KBM-7 (cell line): ENCODE results near the gene STING1.
A peak's percentile ranks its signal among the peaks of the same experiment; 100 is the strongest.
"Not testable (repeated sequence)": the region's sequence is repeated elsewhere in the genome, so short reads cannot be mapped to it uniquely, and the experiment has no call there.

Source experiments
- DNase-seq: peaks from one replicate; pipeline ENCODE4 v3.0.0-alpha.2; 2015
- in situ Hi-C: fragments of 300-500 bp; cut with MboI; formaldehyde crosslinking; loops from 2 replicates; pipeline ENCODE4 v1.14.3; 2020; ENCODE audit warnings: low sequenced_read_pairs, low pct_unique_long_range_greater_than_20kb, mixed read lengths

STING1 gene

DNA sequence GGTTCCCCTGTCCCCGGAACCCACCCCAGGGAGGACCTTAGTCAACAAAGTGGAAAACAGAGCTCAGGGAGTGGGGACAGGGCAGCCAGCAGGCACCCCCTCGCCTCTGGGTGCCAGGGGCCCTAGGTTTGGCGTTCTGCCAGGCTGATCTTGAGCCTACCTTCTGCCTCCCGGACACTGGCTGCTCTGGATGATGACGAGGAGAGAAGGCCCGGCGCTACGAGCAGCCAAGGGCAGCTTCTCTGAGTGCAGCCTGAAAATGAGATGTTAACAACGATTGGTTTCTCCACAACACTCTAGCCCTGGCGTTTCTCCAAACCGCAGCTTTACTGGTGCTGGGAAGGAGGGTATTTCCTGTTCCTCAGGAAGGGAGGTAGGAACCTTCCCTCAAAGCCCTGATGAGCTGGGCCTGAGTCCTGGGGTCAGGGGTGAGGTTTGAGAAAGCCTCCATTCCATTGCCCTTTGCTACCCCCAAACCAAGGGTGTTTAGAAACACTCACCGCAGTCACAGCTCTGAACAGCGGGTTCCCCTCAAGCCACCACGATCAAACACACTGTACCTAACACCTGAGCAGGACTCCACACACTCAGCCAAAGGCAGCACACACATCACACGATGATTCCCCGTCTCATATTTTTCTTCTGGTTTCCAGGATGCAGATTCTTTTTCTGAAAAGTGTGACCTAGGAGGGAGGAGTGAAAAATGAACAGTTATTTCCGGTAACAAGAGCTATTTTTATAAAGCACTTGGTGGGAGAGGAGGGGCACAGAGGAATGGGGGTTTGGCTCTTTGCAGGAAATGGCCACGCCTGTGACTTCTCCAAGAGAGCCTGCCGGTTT is at the start of gene STING1:
Gene STING1, minus strand, starts transcription at position 709 of the 840 bp plus-strand sequence. CDS start 1,054 bp downstream, outside the sequence.
- in situ Hi-C loops = no loop called here
- DNase-seq = peak; percentile 99

DNA sequence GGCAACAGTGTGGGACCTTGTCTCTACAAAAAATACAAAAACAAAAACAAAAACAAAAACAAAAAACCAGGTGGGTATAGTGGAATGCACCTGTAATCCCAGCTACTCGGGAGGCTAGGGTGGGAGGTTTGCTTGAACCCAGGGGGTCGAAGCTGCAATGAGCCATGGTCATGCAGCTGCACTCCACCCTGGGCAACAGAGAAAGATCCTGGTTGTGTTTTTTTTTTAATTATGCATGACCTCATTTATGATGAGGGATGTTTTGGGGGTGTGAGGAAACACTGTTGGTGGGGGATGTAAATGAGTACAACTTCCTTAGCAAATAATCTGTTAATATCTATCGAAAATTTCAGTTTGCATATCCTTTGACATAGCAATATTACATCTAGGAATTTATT is 49.2 kb upstream of the STING1 start:
- in situ Hi-C loops = no loop called here
- DNase-seq = no peak

DNA sequence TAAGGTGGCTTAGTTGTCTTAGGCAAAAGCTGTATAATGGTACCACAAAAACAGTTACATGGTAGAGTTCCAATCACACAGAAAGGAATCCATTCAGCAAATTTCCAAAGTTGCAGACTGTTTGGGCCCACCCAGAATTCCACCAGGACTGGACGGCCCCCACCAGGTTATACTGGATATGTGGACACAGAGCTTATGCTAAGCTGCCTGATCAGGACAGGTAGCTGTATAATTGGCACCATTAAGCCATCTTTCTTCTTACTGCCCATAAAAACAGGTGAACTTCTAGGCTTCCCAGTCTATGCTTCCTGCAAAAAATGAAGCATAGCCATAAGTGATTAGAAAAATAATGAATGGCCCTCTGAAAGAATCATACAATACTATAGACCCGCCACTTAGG is 47.5 kb upstream of the STING1 start:
- in situ Hi-C loops, DNase-seq: not testable (repeated sequence)

DNA sequence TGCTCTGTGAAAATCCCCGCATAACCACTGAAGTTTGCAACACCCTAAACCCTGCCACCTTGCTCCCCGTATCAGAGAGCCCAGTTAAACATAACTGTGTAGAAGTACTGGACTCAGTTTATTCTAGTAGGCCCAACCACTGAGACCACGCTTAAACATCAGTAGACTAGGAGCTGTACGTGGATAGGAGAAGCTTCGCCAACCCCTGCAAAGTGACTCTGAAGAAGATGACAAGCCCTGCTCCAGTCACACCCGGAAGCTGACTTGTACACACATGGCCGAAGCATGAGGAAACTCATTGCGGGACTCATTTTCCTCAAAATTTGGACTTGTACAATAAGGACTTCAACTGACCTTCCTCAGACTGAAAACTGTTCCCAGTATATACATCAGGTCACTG is 46.1 kb upstream of the STING1 start:
- DNase-seq, in situ Hi-C loops: not testable (repeated sequence)

DNA sequence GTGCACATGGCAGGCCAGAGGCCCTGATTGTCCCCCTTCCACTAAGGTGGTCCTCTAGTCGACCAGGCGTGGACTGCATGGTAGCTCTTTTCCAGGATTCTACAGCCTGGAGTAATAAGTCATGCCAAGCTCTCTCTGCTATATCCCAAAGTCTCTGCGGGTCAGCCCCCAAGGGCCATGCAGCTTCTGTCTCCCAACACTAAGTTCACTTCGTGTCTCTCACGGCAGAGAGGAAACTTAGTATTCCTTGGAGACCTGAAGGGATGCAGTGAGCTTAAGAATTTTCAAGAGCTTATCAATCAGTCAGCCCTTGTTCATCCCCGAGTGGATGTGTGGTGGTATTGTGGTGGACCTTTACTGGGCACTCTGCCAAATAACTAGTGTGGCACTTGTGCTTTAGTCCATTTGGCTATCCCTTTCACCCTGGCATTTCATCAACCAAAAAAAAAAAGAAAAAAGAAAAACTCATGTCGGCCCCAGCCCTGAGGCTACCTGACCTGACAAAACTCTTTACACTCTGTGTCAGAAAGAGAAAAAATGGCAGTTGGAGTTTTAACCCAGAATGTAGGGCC is 45.4 kb upstream of the STING1 start:
- DNase-seq, in situ Hi-C loops: not testable (repeated sequence)

DNA sequence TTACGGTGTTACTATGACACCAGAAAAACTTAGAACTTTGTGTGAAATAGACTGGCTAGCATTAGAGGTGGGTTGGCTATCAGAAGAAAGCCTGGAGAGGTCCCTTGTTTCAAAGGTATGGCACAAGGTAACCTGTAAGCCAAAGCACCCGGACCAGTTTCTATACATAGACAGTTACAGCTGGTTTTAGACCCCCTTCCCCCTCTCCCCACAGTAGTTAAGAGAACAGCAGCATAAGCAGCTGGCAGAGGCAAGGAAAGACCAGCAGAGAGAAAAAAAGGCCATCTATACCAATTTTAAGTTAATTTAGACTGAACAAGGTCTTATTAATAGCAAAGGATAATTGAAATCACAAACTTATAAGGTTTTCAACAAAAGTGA is 44.5 kb upstream of the STING1 start:
- in situ Hi-C loops, DNase-seq: not testable (repeated sequence)

DNA sequence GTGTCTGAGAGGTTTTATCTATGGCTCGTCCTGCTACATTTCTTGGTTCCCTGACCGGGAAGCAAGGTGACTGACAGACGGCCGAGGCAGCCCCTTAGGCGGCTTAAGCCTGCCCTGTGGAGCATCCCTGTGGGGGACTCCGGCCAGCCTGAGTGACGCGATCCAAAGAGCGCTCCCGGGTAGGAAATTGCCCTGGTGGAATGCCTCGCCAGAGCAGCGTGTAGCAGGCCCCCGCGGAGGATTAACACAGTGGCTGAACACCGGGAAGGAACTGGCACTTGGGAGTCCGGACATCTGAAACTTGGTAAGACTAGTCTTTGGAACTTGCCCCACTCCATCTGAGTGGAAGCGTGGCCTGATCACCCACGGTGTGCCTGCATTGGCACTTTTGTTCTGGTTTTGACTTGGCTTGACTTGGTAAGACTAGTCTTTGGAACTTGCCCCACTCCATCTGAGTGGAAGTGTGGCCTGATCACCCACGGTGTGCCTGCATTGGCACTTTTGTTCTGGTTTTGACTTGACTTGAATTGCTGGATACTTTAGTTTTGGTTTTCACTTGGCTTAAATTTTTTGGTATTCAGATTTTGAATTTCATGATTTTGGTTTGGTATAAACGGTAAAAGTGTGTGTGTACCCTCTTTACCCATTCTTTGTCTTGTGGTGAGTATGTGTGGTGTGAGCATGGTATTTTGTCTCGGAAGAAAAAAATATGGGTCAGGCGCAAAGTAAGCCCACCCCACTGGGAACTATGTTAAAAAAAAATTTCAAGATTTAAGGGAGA is 43.9 kb upstream of the STING1 start:
- in situ Hi-C loops, DNase-seq: not testable (repeated sequence)

DNA sequence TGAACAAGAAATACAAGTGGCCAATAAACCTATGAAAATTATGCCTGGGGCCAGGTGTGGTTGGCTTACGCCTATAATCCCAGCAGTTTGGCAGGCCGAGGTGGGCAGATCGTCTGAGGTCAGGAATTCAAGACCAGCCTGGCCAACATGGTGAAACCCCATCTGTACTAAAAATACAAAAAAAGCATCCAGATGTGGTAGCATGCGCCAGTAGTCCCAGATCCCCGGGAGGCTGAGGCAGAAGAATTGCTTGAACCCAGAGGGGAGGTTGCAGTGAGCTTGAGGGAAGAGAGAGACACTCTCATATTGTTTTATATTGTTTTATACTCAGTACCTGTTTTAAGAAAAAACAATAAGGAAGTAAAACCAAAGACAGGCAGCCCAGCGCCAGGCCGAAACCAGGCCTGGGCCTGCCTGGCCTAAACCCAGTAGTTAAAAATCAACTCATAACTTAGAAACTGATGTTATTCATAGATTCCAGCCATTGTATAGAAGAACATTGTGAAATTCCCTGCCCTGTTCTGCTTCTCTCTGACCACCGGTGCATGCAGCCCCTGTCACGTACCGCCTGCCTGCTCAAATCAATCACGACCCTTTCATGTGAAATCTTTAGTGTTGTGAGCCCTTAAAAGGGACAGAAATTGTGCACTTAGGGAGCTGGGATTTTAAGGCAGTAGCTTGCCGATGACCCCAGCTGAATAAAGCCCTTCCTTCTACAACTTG is 43.2 kb upstream of the STING1 start:
- DNase-seq, in situ Hi-C loops: not testable (repeated sequence)

DNA sequence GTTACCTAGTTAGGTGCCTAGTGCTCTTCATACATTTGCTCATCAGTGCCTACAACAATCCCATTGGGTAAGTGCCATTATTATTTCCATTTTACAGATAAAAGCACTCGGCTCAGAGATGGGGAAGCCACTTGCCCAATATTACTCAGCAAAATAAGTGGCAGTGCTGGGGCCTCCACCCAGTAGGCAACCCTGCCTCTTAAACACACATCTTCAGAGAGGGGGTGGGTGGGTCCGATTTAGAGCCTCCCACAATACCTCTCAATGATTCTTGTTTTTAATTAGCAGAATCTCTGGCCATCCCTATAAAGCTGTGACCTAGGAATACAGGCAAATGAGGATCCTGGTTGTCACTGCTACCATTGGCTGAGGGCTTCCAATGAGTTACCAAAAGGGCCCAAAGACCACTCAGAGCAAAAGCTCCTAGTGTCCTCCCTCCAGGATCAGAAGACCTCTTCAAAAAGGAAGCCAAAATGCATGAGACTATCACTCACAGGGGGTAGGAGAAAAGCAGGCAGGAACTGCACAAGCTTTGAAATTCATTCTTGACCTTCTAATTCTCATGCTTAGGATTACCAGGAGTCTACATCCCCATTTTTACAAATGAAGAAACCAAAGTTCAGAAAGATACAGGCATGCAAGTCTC is 42.5 kb upstream of the STING1 start:
- in situ Hi-C loops = no loop called here
- no peak for DNase-seq

DNA sequence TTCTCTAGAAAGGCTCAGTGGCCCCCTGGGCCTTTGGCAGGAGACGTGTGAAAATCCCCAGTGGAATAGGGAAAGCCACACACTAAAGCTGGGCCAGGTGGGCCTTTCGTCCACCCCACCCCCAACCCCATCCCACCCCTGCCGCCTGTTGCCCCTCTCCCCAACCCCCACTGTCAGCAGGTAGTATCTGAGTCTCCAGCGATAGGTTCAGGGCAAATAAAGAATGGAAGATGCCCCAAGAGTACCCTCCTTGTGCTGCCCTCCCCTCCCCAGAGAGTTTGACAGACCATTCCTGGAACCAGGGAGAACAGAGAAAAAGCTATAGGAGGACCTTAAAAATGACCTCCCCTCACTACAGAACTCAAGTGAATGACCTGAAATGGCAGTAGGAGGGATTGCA is 41.9 kb upstream of the STING1 start:
- in situ Hi-C loops = no loop called here

DNA sequence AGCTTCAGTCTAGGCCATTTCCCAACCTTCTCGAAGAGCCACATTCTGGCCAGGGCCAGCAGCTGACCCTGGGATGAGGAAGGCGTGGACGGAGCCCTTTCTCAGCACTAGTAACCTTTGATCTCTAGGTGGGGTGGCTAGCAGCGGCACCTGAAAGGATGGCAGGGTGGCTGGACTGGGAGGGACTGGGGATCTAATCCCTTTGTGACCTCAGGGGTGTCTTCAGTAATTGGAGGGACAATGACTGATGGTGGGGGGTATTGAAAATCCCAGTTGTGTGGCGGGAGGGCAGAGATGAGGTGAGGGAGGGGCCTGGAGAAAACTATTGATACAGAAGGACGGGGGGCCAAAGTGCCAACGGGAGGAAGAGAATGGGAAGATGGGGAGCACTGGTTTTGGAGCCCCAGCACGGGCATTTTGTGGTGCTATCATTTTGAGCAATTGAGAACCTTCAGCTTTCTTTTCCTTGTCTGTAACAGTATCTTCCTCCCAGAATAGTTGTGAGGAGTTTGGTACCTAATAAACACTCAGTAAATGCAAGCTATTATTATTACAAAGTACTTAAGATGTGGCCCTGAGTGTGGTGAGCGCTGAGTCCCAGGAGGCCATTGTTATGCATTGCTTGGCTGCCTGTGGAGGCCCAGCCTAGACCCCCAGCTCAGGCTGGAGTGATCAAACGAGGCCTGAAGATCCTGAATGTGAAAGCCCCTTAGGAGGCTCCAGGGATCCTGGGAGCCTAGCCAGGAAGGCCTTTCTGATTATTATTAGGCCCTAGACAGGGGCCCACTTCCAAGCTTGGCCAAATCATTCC is 41.3 kb upstream of the STING1 start:
- in situ Hi-C loops = no loop called here
- no peak for DNase-seq

More for the DNA sequence above, 41.9 kb upstream of the STING1 start:
- no peak for DNase-seq

DNA sequence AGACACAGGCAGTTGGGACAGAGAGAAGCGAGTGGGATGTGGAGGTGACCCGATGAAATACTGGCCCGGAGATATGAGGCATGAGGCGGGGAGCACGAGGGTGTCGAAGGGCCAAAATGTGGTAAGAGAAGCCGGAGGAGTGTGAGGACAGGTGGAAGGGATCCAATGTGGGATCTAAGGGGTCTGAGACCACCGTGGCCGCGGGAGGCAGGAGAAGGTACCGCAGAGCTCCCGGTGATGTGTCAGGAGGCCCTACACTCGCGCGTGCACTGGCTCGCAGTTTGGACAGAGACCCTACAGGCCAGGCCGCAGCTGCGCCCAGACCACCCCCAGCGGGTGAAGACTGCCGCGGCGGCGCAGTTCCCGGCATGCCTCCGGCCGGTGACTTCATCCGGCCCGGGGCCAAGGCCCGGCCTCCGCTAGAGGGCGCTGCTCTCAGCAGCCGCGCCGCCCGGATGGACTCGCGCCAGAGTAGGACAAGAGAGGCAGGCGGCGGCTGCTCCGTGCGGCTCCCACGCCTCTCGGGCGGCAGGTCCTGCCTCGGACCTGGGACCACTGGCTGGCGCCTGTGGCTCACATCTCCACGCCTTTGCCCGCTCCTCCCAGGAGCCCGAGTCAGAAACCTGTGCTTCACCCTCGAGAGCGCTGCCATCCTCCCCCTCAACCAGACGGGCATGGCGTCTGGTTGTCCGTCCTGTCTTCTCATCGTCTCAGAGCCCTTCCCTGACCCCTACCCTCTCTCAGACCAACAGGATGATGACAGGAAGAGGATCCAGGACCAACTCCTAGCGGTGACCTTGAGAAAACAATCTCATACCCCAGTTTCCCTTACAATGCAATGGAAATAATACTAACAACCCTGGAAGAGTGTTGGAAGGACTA is 35.4 kb upstream of the STING1 start:
- in situ Hi-C loops = no loop called here
- peak; percentile 91 for DNase-seq

DNA sequence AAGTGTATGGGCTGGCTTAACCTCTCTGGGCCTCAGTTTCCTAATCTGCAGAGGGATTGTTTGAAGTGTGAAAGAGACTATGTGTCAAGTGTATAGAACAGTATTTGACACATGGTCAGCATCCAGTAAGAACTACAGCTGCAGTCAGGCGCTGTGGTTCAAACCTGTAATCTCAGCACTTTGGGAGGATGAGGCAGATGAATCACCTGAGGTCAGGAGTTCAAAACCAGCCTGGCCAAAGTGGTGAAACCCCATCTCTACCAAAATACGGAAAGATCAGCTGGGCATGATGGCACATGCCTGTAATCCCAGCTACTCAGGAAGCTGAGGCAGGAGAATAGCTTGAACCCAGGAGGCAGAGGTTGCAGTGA is 31.9 kb upstream of the STING1 start:
- no peak for DNase-seq
- in situ Hi-C loops = no loop called here

DNA sequence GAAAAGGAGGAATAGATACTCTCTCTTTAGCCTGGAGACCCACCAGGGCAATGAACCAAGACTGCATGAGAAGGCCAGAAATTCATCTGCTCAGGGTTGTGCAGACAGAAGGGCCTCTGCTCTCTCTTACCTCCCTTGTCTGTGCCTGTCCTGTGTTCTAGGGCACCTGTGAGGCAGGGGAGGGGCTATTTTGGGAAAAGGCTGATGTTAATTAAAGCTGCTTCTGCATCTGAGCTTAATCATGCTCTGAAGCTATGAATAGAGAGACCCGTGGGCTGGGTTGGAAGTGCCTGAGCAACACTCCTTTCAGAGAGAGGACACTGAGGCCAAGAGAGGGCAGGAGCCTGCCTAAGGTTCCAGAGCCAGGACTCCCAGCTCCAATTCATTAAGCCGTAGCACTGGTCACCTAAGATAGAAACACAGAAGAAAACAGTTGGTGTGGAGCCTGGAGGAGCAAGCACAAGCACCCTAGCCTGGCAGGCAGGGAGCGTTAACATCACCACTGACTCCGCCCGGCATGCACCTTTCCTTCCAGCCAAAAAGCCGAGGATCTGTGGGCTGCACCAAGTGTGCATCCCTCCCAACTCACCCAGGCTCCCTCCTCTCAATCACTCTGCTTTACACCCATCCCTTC is 31.4 kb upstream of the STING1 start:
- in situ Hi-C loops = no loop called here
- DNase-seq = no peak

DNA sequence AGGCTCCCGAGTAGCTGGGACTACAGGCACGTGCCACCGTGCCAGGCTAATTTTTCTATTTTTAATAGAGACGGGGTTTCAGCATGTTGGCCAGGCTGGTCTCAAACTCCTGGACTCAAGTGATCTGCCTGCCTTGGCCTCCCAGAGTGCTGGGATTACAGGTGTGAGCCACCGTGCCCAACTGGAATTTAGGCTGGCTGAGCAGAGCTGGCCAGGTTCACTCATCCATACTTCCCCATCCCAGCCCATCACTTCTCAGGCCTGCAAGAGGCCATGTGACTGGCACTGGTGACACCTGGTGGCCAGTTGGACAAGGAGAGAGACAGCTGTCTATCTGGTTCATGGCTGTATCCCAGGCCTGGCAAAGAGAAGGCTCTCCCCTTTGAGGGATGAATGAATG is 30.9 kb upstream of the STING1 start:
- in situ Hi-C loops = not testable (repeated sequence)
- peak; percentile 84 for DNase-seq

DNA sequence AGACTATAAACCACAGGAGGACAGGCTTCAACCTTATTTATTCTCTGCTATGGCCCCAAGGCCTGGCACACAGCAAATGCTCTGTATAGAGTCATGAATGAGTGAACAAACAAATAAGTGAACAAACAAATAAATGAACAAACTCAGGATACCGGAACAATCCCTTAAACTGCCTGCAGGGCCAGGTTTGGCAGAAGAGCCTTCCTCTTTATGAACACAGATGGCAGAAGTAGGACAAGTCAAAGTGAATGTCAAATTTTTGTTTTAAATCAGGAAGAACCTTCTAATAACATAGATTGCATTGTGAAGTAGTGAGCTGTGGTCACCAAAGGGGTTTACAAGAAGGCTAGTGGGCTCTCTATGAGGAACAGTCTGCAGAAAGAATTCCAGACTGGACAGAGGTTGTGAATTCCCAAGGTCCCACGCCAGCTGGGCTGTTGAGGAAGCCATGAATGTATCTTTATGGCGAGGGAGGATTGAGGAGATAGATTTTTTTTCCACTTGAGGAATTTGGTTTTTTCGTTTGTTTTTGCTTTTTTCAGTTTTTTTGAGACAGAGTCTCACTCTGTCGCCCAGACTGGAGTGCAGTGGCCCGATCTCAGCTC is 30.3 kb upstream of the STING1 start:
- in situ Hi-C loops = no loop called here
- DNase-seq = peak; percentile 31
